ENCODE results near the gene TRPV3.

TRPV3 gene

GRCh38 chr17:3546521-3546920 lies 11.1 kb downstream of the TRPV3 start:
- DNase-seq, result no peak

- DNase-seq, result no peak
These were observed 12.5 kb downstream of the TRPV3 start for GRCh38 chr17:3545151-3545550.

DNA sequence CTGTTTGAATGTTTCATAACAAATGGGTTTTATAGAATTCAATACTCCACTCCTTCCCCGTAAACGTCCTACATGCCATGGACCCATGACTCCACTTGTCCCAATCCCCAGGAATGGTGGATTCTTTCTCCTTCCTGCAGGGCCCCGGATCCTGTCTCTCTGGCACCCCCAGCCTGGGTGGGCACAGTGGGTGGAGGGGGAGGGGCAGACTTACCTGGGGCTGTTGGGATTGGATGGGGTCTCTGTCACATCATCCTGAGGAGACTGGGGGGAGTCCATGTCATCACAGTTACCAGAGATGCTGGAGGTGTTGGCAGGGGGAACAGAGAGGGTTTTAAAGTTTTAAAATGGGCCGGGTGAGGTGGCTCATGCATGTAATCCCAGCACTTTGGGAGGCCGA lies 13.2 kb downstream of the TRPV3 start:
- no peak for DNase-seq

GRCh38 chr17:3543453-3543852 lies 14.2 kb downstream of the TRPV3 start:
- DNase-seq, result no peak

- no peak for DNase-seq
These were observed 15.1 kb downstream of the TRPV3 start for GRCh38 chr17:3542410-3543088.

DNA sequence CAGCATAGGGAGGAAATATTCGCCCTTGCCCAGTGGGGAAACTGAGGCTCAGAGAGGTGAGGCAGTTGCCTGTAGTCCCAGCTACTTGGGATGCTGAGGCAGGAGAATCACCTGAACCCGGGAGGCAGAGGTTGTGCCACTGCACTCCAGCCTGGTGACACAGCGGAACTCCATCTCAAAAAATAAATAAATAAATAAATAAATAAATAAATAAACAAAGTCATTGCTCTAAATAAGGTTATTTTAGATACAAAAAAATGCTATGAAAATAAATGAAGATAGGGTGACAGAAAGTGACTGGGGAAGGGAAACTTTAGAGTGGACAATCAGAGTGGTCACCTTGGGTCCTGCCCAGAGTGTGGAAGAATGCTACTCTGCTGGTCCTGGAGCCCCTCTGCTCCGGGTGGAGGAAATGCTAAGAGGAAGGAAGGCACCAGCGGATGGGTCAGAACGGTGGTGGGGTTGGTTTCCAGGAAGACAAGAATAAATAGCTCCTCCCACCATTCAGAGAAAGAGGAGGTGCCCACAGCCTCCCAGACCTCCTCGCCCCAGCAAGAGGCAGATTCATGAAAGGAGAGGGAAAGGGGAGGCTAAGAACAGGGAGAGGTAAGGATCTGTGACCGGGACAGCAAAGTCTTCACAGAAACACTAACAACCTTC lies 17.6 kb downstream of the TRPV3 start:
- DNase-seq, result no peak

DNA sequence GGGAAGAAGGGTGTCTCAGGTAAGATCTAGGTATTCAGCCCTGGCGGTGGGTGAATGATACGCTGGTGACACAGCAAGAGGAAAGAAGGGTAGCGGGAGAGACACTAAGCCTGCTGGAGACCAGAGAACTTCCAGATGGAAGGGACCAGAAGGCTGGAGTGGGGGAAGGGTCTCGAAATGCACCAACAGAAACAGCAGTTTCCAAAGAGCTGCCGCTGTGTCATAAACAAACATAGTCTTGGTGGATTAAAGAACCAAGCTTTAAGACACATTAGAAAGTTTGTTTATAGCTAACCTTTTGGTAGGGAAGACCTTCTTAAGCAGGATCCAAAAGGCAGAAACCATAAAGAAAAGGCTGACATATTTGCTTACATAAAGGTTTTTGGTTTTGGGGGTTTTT lies 20.9 kb downstream of the TRPV3 start:
- no peak for DNase-seq

GRCh38 chr17:3535253-3535995 lies 22.2 kb downstream of the TRPV3 start:
- peak; percentile 85 for DNase-seq

DNA sequence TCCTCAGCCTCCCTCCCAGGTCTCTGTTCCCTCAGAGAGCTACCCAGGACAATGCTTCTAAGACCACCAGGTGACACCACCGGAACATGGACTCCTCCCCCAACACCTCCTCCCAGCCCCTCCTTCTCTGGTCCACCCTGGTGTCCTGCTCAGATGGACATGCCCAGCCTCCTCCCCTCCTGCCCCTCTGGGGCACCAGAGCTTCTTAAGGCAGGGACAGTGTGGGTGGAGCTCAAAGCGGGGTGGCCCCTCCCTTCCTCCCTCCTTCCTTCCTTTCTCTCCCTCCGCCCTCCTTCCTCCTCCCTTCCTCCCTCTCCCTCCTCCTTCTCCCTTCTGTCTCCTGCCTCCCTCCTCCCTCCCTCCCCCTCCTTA lies 22.7 kb downstream of the TRPV3 start:
- DNase-seq, result no peak

DNA sequence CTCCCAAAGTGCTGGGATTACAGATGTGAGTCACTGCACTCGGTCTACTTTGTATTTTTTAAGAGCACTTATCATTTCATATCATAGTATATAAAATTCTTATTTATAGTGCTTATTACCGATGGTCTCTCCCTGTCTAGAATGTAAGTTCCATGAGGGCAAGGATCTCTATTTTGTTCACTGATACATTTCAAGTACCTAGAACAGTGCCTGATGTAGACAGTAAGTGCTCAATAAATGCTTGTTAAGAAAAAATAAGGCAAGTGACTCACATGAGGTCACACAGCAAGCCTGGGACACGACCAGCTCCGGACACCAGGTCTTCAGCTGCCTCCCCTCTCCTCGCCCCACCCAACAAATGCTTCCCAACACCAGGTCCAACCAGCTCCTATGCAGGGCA lies 23.9 kb downstream of the TRPV3 start:
- no peak for DNase-seq

- no peak for DNase-seq
These were observed 24.8 kb downstream of the TRPV3 start for GRCh38 chr17:3532859-3533142.

DNA sequence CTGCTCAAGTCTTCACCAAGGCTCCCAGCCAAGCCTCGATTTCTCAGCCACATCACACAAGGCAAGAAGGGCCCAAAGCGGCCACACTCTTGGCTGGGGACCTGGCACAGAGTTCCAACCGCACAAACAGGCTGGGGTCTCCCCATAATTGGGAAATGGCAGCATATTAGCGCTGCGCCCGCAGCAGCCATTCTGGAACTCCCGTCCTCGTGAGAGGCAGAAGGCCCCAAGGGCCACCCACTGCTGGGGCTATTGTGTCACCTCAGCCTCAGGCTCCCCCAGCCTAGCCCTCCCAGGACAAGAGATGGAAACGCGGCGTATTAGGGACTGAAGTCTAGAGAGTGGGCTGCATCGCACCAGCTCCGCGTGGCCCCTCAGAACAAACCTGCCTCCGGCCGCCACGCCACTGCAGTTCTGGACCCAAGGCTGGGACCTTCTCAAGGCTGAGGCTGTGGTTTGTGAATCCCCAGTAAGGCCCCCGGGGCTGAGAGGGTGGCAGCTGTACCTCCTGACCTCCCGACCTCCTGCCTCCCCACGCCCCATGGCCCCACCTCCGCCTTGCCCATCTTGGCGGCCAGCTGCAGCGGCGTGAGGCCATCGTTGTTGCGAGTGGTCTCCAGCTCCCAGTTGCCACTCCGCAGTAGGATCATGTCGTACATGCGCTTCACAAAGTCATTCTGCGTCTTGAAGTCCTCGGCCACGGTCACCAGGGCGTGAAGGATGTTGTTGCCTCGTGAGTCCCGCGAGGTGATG lies 25.3 kb downstream of the TRPV3 start:
- no peak for DNase-seq

DNA sequence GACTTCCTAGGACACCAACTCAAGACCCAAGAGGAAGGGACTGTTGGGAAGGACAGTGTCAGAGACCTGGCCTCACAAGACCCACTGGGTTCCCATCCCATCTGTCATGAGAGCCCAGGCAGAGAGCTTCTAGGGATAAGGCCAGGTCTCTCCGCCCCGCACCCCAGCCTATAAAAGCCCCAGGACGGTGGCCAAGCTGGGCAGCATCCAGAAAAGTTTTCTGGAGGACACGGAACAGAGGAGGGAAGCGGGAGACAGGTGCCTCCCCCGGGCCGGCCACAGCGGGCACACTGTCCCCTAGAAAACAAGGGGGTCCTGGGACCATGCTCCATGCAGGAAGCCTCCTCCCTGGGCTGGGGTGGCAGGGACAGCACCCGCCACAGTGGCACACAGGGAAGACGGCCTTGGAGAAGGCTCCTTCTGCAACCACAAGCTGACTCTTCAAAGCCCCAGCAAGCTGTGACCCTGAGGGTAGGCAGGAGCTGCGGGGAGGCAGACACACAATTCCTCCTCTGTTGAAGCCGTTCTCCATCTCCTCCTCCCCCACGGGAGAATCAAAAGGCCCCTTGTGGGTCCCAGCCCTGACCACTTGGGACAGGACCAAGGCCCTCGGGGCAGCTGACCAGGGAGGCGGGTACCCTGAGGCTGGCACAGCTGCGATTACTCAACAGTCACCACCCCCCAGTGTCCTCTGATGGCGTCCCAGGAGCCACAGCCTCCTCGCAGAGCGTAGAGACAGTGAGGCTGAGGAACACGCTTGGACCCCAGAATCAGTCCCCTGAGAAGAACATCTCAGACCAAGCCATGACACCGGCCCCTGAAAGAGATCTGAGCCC lies 26.1 kb downstream of the TRPV3 start:
- no peak for DNase-seq

DNA sequence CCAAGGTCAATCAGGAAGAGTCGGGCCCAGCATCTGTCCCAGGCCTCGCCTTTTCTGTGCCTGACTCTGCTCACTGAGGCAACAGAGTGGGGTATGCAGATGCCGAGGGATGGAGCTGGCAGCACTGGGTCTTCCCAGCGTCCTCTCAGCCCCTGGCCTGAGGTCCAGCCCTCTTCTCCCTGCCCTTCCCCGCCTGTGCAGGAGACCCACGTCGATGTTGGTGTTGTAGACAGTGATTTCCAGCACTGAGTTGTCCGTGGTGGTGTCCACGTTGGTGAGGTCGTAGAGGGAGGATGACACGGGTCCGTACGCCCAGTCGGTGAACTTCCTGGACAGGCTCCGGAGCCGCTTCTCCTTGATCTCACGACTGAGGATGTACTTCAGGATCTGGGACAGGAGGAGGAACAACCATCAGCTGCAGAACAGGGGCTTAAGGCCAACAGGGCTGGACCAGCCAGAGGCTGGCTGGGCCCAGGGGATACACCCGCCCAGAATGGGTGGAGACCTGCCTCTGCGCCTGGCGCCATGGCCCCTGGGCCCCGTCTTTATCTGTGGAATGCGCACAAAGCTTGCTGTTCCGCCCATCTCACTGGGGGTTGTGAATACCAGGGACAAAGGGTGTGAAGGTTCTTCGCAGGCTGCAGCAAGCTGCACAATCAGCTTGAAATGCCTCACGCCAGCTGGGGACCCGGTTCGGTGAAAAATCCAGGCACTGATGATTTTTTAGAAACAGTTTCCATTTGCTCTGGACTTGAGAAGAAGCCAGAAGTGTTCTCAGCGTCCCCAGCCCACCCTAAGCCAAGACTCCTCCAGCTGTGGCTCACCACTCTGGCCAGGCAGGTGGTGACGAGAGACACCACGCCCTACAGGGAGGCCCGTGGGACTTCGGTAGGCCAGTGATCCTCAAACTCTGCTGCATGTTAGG lies 27.5 kb downstream of the TRPV3 start:
- DNase-seq, result no peak

GRCh38 chr17:3528880-3529511 lies 28.6 kb downstream of the TRPV3 start:
- no peak for DNase-seq

DNA sequence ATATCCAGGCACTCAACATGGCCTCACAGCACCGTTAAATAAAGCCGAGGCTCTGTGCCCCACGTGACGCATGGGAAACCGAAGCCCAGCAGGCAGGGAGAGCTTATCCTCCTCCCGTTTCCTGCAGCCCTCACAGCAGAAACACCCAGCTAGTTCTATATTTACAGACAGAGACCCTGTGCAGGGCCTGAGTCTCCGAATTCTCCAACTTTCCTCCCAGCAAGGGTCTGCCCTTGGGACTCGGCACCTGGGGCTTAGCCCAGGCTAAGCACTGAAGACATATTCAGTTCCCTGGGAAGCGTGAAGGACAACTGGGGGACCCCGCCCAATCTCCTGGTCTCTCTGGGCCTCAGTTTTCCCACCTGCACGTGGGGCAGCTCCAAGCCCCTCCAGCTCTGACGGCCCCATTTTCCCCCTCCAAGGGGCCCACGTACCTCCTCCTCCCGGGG lies 29.2 kb downstream of the TRPV3 start:
- DNase-seq, result no peak

DNA sequence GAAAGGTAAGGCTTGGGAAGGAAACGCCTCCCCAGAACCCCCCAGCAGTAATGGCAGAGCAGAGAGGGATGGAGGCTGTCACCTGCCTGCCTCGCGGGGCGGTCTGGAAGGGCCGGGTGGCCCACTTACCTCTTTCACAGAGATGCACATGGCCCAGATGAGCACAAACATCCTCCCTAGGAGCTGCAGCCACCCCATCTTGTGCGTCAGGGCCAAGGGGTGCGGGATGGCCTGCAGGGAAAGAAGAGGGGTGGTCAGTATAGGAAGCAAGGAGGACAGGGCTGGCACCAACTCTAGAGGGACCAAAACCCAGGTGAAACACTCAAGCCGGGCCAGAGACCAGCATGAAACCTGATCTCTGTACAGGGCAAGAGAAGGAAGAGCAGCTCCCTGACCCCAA lies 29.7 kb downstream of the TRPV3 start:
- no peak for DNase-seq

GRCh38 chr17:3527468-3527867 lies 30.1 kb downstream of the TRPV3 start:
- no peak for DNase-seq

- DNase-seq, result no peak
These were observed 30.6 kb downstream of the TRPV3 start for GRCh38 chr17:3526971-3527370.

- DNase-seq, result no peak
These were observed 31.1 kb downstream of the TRPV3 start for GRCh38 chr17:3526491-3526890.

DNA sequence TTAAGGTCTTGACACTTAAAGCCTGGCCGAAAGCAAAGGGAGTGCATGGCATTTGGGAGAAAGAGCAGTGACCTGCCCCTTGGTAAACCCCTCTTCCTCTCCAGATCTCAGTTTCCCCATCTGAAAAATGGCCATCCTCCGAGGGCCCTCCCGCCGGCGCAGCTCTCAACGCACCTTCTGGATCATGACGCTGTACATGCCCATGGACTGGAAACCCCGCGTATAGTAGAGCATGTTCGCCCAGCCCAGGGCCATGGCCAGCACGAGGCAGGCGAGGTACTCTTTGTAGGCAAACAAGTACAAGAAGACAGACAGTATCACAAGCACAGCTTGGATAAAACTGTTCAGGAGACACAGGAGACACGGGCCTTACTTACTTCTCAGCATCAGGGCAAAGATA lies 33.6 kb downstream of the TRPV3 start:
- DNase-seq, result no peak
